Ishikawa (cell line): Measurements from ENCODE around the gene TGFB3.

ENCODE experiments used
- CEBPB ChIP-seq: IDR thresholded peaks from 2 replicates; pipeline ENCODE4 v1.6.1; 2012
- CREB1 ChIP-seq: IDR thresholded peaks from 2 replicates; pipeline ENCODE4 v1.6.1; 2012; ENCODE audit warnings: low read depth
- EP300 ChIP-seq: IDR thresholded peaks from 2 replicates; pipeline ENCODE4 v1.6.1; 2012; ENCODE audit warnings: borderline replicate concordance
- MAX ChIP-seq: IDR thresholded peaks from 2 replicates; pipeline ENCODE4 v1.6.1; 2012
- RAD21 ChIP-seq: IDR thresholded peaks from 2 replicates; pipeline ENCODE4 v1.6.1; 2012; ENCODE audit warnings: low read depth
- REST ChIP-seq: IDR thresholded peaks from 2 replicates; pipeline ENCODE4 v1.6.1; 2012; ENCODE audit warnings: low read depth, mild to moderate bottlenecking
- TAF1 ChIP-seq: IDR thresholded peaks from 2 replicates; pipeline ENCODE4 v1.6.1; 2012; ENCODE audit warnings: low read depth, mild to moderate bottlenecking
- TEAD4 ChIP-seq: IDR thresholded peaks from 2 replicates; pipeline ENCODE4 v1.6.1; 2012
- USF1 ChIP-seq: IDR thresholded peaks from 2 replicates; pipeline ENCODE4 v1.6.1; 2012
- YY1 ChIP-seq: IDR thresholded peaks from 2 replicates; pipeline ENCODE4 v1.6.1; 2012; ENCODE audit warnings: low read depth
- ZBTB7A ChIP-seq: IDR thresholded peaks from 2 replicates; pipeline ENCODE4 v1.6.1; 2012; ENCODE audit warnings: low read depth

GRCh38 chr14:76012354-76012753 lies 30.6 kb upstream of the TGFB3 start:
- TF ChIP-seq YY1 (no peak), CREB1 (no peak), EP300 (no peak), TAF1 (no peak), ZBTB7A (no peak), RAD21 (no peak), CEBPB (no peak), MAX (no peak), USF1 (no peak), TEAD4 (no peak), REST (no peak)
